HG02970 (cell line): ENCODE results near the gene RBMXL3.

Experiments used
- ATAC-seq: cut with Tn5 transposase; IDR thresholded peaks from one replicate; pipeline ENCODE4 v1.9.1; 2021; ENCODE audit warnings: mild to moderate bottlenecking, moderate library complexity, moderate number of reproducible peaks; ENCODE audit not compliant: unreplicated experiment, low FRiP score

The RBMXL3 gene

GRCh38 chrX:115233497-115234455 lies 44.6 kb downstream of the RBMXL3 start, which contains the start of gene LRCH2:
LRCH2 (minus strand) TSS chrX:115234096; CDS start chrX:115234041, 55 bp downstream.
- ATAC-seq, result no peak

DNA sequence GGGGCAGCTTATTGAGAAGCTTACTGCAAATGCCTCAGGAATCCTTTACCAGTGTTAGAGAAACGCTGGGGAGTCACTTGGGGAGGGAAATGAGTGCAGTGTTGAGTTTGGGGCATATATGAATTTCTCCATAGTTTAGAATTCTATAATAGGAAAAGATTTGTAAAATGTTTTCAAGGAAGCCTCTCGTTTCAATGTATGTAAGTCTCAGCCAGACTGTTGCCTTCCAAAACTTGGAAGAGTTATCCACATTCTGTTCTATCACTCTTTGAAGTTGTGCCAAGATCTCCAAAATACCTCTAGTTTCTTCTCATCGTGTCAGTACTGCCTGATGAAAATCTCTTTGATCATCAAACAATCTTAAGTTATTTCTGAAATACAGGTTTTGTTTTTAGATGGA lies 45.3 kb downstream of the RBMXL3 start:
- ATAC-seq, result no peak

DNA sequence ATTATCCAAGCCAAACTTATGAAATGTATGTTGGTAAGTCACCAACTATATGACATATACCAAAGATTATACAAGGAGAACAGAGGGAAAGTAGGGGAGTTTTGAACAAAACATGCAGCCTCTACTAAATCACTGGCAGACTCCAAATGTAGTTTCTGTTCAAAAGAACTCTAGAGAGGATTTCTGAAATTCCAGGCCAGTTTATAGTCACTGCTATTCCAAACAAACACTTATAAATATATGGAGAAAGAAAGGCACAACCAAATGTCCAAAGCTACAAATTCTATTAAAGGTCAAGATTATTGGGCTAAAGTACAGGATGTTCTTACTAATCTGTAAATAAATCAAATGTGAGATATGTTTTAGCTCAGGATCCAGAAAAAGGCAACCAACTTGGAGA lies 47.4 kb downstream of the RBMXL3 start:
- no peak for ATAC-seq

DNA sequence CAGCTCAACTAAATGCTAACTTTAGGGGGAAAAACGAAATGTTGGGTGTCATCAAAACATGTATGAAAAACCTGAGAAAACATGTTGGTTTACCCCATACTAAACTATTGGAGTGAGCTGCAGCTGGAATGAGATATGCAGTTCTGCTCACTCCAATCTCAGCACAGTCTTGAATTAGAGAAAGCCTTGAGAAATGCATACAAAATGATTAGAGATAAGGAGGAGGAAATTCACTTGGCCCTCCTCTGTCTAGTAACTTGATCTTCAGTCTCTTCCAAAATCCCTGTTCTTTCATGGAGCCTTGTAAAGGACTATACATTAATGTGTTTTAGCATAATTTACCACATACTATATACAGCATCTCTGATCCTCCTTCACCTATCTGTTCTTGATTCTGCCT lies 47.8 kb downstream of the RBMXL3 start:
- no peak for ATAC-seq
